OCI-LY1 (cell line): ENCODE measurements around the gene DAPK2.
"Not testable (repeated sequence)": the region's sequence is repeated elsewhere in the genome, so short reads cannot be mapped to it uniquely, and the experiment has no call there.

Experiments
- H2AFZ ChIP-seq: fragments of 200-600 bp; sonication (generic), shearing (Covaris generic); 2 replicates; pipeline ENCODE4 v1.6.0; 2014; ENCODE audit warnings: antibody characterized with exemption, mild to moderate bottlenecking, low read length
- H3F3A ChIP-seq: fragments of 200-600 bp; sonication (generic), shearing (Covaris generic); 2 replicates; pipeline ENCODE4 v1.6.0; 2014; ENCODE audit warnings: mild to moderate bottlenecking, antibody characterized with exemption, low read length, moderate library complexity; ENCODE audit not compliant: insufficient read depth
- H3K27ac ChIP-seq: fragments of 200-600 bp; sonication (generic); 2 replicates; pipeline ENCODE4 v1.5.1; 2014; ENCODE audit warnings: low read length, mixed run types, mild to moderate bottlenecking, low read depth; ENCODE audit not compliant: poor library complexity, severe bottlenecking
- H3K27me3 ChIP-seq: fragments of 200-600 bp; sonication (generic); 2 replicates; pipeline ENCODE4 v1.6.0; 2014; ENCODE audit warnings: antibody characterized with exemption, mild to moderate bottlenecking, low read length, moderate library complexity; ENCODE audit not compliant: insufficient read depth
- H3K36me3 ChIP-seq: fragments of 200-600 bp; sonication (generic); 2 replicates; pipeline ENCODE4 v1.6.1; 2014; ENCODE audit warnings: mild to moderate bottlenecking, antibody characterized with exemption, low read length, moderate library complexity, mixed read lengths; ENCODE audit not compliant: insufficient read depth
- H3K4me1 ChIP-seq: fragments of 200-600 bp; sonication (generic); 2 replicates; pipeline ENCODE4 v1.5.1; 2014; ENCODE audit warnings: mild to moderate bottlenecking, low read length, moderate library complexity; ENCODE audit not compliant: insufficient read depth, severe bottlenecking
- H3K4me2 ChIP-seq: fragments of 200-600 bp; sonication (generic), shearing (Covaris generic); 2 replicates; pipeline ENCODE4 v1.6.1; 2014; ENCODE audit warnings: low read length
- H3K4me3 ChIP-seq: fragments of 200-600 bp; sonication (generic); 2 replicates; pipeline ENCODE4 v1.5.1; 2014; ENCODE audit warnings: low read length, low read depth, mild to moderate bottlenecking, mixed read lengths; ENCODE audit not compliant: poor library complexity, severe bottlenecking
- H3K79me2 ChIP-seq: fragments of 200-600 bp; shearing (Covaris generic); 2 replicates; pipeline ENCODE4 v1.6.1; 2016; ENCODE audit warnings: mixed run types, low read length, mixed read lengths; ENCODE audit not compliant: insufficient read depth
- H3K9ac ChIP-seq: fragments of 200-600 bp; sonication (generic), shearing (Covaris generic); 2 replicates; pipeline ENCODE4 v1.6.1; 2014; ENCODE audit warnings: mild to moderate bottlenecking, low read length, mixed read lengths
- H3K9me2 ChIP-seq: fragments of 200-600 bp; sonication (generic), shearing (Covaris generic); 2 replicates; pipeline ENCODE4 v1.6.1; 2014; ENCODE audit warnings: low read depth, mild to moderate bottlenecking, low read length, mixed read lengths
- H3K9me3 ChIP-seq: fragments of 200-600 bp; shearing (Covaris generic); 2 replicates; pipeline ENCODE4 v1.6.1; 2014; ENCODE audit warnings: low read length, mixed read lengths
- H4K20me1 ChIP-seq: fragments of 200-600 bp; sonication (generic), shearing (Covaris generic); 2 replicates; pipeline ENCODE4 v1.6.0; 2016; ENCODE audit warnings: mild to moderate bottlenecking, low read length; ENCODE audit not compliant: insufficient read depth
- EZH2 ChIP-seq: fragments of 200-600 bp; sonication (generic), shearing (Covaris generic); IDR thresholded peaks from 2 replicates; pipeline ENCODE4 v1.8.0; 2017; ENCODE audit warnings: borderline replicate concordance, mixed run types, mild to moderate bottlenecking, antibody characterized with exemption, low read length, moderate library complexity, mixed read lengths
- TF ChIP-seq, protein P1 (sequence below): fragments of 200-600 bp; sonication (generic), shearing (Covaris generic); IDR thresholded peaks from 2 replicates; pipeline ENCODE4 v1.5.1; 2017; ENCODE audit warnings: mild to moderate bottlenecking, antibody characterized with exemption, low read length, moderate library complexity, mixed read lengths

DAPK2 gene

GRCh38 chr15:64060716-64061115, 14.4 kb upstream of the DAPK2 start:
- Histone ChIP-seq H3K9me3 (no peaks in the 10 kb centered on the region), H3K4me2 (no peak overlapping the region), H3F3A (no peaks in the 10 kb centered on the region), H3K9ac (no peak overlapping the region), H3K4me3 (no peak overlapping the region), H3K4me1 (no peaks in the 10 kb centered on the region), H2AFZ (no peak overlapping the region), H4K20me1 (no peaks in the 10 kb centered on the region), H3K79me2 (no peaks in the 10 kb centered on the region), H3K9me2 (no peaks in the 10 kb centered on the region), H3K36me3 (no peaks in the 10 kb centered on the region), H3K27me3 (no peaks in the 10 kb centered on the region), H3K27ac (no peak overlapping the region)
- no peak for TF ChIP-seq EZH2
- TF ChIP-seq, protein P1, sequence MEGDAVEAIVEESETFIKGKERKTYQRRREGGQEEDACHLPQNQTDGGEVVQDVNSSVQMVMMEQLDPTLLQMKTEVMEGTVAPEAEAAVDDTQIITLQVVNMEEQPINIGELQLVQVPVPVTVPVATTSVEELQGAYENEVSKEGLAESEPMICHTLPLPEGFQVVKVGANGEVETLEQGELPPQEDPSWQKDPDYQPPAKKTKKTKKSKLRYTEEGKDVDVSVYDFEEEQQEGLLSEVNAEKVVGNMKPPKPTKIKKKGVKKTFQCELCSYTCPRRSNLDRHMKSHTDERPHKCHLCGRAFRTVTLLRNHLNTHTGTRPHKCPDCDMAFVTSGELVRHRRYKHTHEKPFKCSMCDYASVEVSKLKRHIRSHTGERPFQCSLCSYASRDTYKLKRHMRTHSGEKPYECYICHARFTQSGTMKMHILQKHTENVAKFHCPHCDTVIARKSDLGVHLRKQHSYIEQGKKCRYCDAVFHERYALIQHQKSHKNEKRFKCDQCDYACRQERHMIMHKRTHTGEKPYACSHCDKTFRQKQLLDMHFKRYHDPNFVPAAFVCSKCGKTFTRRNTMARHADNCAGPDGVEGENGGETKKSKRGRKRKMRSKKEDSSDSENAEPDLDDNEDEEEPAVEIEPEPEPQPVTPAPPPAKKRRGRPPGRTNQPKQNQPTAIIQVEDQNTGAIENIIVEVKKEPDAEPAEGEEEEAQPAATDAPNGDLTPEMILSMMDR: no peak

DNA sequence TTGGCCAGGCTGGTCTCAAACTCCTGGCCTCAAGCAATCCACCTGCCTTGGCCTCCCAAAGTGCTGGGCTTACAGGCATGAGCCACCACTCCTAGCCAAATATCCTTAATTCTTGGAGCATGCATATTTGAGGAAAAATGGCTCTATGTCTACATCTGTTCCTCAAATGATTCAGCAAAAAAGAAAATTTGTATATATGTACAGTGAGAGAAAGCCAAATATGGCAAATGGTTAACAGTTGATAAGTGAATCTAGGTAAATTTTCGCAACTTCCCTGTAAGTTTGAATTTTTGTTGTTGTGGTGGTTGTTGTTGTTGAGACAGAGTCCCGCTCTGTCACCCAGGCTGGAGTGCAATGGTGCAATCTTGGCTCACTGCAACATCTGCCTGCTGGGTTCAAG, 12.8 kb upstream of the DAPK2 start:
- H3K4me2 ChIP-seq, H3K36me3 ChIP-seq, H3K4me3 ChIP-seq, H3K79me2 ChIP-seq, H3K27me3 ChIP-seq, H3K9me2 ChIP-seq, H3K4me1 ChIP-seq, H2AFZ ChIP-seq, H3F3A ChIP-seq, H3K9ac ChIP-seq, H4K20me1 ChIP-seq, H3K9me3 ChIP-seq, H3K27ac ChIP-seq: not testable (repeated sequence)

- Histone ChIP-seq H2AFZ (no peak overlapping the region), H3F3A (no peaks in the 10 kb centered on the region), H3K27ac (no peak overlapping the region), H3K36me3 (no peaks in the 10 kb centered on the region), H3K4me3 (no peak overlapping the region), H3K27me3 (no peaks in the 10 kb centered on the region), H4K20me1 (no peaks in the 10 kb centered on the region), H3K79me2 (no peaks in the 10 kb centered on the region), H3K9me2 (no peaks in the 10 kb centered on the region), H3K9me3 (no peaks in the 10 kb centered on the region), H3K4me1 (no peaks in the 10 kb centered on the region), H3K4me2 (no peak overlapping the region), H3K9ac (no peak overlapping the region)
- TF ChIP-seq EZH2: no peak
- TF ChIP-seq, protein P1: no peak
Observed at GRCh38 chr15:64058279-64058678, 12.0 kb upstream of the DAPK2 start.

DNA sequence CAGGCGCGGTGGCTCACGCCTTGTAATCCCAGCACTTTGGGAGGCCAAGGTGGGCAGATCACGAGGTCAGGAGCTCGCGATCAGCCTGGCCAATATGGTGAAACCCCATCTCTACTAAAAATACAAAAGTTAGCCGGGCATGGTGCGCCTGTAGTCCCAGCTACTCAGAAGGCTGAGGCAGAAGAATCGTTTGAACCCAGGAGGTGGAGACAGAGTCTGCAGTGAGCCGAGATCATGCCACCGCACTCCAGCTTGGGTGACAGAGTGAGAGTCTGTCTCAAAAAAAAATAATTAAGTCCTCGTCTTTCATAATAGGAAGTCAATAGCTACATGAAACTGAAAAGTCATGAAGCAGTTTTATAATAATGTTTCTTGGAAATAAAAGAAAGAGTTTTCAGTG, 7.4 kb upstream of the DAPK2 start:
- not testable (repeated sequence) for H3K4me3 ChIP-seq, H2AFZ ChIP-seq, H3K27me3 ChIP-seq, H3K4me2 ChIP-seq, H3F3A ChIP-seq, H3K79me2 ChIP-seq, H3K36me3 ChIP-seq, H3K9me2 ChIP-seq, H3K9ac ChIP-seq, H3K27ac ChIP-seq, H4K20me1 ChIP-seq, H3K9me3 ChIP-seq
- peaks cover 12% of the 10 kb centered on the region for H3K4me1 ChIP-seq
